HG02610 (cell line): ENCODE measurements around the gene MIA2.
"Not testable (repeated sequence)": the region's sequence is repeated elsewhere in the genome, so short reads cannot be mapped to it uniquely, and the experiment has no call there.

Experiments
- ATAC-seq: cut with Tn5 transposase; IDR thresholded peaks from one replicate; pipeline ENCODE4 v1.9.1; 2021; ENCODE audit warnings: mild to moderate bottlenecking, moderate library complexity; ENCODE audit not compliant: unreplicated experiment

The MIA2 gene, protein sequence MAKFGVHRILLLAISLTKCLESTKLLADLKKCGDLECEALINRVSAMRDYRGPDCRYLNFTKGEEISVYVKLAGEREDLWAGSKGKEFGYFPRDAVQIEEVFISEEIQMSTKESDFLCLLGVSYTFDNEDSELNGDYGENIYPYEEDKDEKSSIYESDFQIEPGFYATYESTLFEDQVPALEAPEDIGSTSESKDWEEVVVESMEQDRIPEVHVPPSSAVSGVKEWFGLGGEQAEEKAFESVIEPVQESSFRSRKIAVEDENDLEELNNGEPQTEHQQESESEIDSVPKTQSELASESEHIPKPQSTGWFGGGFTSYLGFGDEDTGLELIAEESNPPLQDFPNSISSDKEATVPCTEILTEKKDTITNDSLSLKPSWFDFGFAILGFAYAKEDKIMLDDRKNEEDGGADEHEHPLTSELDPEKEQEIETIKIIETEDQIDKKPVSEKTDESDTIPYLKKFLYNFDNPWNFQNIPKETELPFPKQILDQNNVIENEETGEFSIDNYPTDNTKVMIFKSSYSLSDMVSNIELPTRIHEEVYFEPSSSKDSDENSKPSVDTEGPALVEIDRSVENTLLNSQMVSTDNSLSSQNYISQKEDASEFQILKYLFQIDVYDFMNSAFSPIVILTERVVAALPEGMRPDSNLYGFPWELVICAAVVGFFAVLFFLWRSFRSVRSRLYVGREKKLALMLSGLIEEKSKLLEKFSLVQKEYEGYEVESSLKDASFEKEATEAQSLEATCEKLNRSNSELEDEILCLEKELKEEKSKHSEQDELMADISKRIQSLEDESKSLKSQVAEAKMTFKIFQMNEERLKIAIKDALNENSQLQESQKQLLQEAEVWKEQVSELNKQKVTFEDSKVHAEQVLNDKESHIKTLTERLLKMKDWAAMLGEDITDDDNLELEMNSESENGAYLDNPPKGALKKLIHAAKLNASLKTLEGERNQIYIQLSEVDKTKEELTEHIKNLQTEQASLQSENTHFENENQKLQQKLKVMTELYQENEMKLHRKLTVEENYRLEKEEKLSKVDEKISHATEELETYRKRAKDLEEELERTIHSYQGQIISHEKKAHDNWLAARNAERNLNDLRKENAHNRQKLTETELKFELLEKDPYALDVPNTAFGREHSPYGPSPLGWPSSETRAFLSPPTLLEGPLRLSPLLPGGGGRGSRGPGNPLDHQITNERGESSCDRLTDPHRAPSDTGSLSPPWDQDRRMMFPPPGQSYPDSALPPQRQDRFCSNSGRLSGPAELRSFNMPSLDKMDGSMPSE (N-terminal part only)

DNA sequence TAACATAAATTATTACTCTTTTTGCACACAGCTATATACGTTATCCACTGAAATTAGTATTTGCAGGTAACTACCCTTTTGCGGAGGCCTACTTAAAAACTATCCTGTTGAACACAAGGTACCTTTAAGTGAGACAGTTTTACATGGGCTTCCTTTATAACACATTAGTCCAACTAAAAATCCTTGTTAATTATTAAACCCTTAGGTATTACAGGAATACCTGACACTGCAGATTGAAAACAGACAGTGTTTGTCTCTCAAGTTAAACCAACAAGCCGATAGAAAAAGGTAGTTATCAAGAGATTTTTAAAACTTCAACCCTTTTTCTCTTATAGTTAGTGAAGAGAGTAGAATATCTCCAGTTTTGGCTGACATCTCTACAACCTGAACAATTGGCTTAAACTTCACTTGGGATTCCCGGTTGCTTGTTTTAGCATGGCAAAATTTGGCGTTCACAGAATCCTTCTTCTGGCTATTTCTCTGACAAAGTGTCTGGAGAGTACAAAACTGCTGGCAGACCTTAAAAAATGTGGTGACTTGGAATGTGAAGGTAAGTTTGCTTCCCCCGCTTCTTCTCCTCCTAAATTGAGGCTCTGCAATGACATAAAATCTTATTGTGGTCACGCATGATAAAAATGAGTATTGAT lies at the start of gene MIA2:
TSS of gene MIA2 (plus strand) at position 236 of the 647 bp plus-strand sequence. CDS start at position 436, 200 bp downstream.
- ATAC-seq = no peak

DNA sequence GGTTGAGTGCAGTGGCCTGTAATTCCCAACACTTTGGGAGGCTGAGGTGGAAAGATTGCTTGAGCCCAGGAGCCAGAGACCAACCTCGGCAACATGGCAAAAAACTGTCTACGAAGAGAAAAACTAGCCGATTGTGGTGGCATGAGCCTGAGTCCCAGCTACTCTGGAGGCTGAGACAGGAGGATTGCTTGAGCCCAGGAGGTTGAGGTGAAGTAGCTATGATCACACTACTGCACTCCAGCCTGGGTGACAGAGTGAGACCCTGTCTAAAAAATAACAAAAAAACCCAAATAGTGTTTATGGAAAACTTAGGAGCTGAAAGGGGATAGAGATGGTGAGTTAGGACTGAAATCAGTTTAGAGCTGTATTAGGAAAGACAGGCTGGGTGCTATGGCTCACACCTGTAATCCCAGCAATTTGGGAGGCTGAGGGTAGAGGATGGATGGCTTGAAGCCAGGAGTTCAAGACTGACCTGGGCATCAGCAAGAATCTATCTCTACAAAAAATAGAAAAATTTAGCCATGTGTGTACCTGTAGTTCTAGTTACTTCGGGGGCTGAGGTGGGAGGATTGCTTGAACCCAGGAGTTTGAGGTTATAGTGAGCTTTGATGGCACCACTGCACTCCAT lies 49.0 kb upstream of the MIA2 start:
- no peak for ATAC-seq

DNA sequence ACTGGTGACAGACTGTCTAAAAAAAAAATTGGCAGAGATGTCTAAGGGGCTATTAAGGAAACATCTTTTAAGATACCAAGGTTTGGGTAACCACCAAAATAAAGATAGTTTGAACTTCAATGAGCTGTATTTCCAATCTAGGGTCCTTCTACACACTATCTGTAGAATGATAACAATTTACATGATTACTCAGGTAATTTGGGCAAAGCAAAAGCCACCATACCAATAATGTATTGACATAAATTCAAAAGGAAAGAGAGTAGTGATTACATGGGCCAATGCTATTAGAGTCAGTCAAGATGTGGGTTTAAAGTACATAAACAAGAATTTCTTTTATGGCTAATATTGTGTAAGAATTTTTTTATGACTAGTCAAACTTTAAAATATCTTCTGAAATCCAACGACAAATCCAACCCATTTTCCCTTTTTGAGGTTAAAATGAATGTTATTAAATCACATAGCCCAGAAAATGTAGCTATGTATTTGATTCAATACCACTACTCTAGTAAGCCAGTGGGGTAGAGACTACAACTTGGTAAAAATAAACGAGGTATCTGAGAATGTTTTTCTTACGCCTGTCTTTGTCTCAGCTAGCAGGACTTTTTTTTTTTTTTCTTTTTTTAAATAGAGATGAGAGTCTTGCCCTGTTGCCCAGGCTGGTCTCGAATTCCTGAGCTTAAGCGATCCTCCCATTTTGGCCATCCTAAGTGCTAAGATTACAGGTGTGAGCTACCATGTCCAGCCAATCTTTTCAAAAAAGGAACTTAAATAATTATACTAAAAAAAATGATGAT lies 48.3 kb upstream of the MIA2 start:
- ATAC-seq = no peak

DNA sequence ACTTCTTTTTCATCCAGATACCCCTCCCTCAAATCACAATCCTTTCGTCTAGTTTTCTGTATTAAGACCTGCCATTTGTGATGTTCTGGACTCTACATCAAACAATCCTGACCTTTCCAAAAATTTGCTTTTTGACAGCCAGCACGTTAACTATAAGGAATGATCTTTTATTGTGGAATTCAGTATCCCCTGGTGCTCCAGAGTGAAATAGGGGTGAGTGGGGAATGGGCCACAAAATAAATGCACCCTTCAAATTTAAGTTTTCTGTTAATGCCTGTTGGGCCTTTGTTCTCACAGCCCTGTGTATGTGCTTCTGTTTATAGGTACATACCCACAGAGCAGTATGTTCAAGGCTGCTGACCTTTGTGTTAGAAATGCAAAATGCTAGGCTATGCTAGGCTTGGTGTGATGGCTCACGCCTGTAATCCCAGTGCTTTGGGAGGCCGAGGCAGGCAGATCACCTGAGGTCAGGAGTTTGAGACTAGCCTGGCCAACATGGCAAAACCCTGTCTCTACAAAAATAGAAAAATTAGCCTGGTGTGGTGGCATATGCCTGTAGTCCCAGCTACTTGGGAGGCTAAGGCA lies 46.7 kb upstream of the MIA2 start:
- ATAC-seq = no peak

DNA sequence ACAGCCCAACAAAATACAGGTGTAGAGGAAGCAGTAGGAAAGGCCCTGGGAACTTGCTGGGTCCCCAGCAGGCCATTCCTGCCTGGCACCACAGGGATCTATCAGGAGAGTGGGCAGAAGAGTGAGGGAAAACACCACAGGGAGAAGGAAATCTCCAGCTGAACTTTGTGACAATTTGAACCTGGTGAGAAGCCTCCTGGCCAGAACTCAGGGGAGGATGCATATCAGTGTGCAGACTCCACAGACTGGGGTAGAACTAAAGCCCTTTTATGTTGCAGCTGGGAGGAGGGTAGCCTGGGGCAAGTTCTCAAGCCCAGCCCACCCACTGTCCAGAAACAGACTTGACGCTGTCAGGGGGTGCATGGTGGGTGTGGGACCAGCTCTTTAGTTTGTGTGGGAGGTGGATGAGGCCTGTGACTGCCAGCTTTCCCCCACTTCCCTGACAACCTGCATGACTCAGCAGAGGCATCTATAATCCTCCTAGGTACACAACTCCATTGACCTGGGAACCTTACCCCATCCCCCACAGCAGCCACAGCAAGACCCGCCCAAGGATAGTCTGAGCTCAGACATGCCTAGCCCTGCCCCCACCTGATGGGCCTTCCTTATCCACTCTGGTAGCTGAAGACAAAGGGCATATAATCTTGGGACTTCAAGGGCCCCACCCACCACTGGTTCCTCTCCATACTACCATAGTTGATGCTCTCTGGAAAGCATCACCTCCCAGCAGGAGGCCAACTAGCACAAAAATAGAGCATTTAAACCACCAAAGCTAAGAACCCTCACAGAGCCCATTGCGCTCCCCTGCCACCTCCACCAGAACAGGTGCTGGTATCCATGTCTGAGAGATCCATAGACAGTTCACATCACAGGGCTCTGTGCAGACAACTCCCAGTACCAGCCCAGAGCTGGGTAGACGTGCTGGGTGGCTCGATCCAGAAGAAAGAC lies 29.8 kb upstream of the MIA2 start:
- ATAC-seq = no peak

DNA sequence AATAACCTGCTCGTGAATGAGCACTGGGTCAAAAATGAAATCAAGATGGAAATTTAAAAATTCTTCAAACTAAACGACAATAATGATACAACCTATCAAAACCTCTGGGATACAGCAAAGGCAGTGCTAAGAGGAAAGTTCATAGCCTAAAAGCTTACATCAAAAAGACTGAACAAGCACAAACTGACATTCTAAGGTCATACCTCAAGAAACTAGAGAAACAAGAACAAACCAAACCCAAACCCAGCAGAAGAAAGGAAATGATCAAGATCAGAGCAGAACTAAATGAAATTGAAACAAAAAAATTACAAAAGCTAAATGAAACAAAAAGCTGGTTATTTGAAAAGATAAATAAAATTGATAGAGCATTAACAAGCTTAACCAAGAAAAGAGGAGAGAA lies 26.3 kb upstream of the MIA2 start:
- ATAC-seq = not testable (repeated sequence)

DNA sequence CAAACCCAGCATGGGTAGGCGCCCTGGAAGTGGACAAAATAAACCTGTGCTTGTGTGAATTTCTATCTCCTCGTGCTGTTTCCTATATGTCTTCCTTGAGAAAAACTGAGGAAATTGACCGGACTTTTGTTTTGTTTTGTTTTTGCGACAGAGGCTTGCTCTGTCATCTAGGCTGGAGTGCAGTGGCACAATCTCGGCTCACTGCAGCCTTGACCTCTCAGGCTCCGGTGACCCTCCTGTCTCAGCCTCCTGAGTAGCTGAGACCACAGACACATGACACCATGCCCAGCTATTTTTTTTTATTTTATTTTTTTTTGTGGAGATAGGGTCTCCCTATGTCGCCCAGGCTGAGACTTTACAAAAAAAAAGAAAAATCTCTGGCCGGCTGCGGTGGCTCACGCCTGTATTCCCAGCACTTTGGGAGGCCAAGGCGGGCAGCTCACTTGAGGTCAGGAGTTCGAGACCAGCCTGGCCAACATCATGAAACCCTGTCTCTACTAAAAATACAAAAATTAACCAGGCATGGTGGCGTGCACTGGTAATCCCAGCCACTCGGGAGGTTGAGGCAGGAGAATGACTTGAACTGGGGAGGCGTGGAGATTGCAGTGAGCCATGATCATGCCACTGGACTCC lies 22.5 kb upstream of the MIA2 start:
- ATAC-seq = no peak

DNA sequence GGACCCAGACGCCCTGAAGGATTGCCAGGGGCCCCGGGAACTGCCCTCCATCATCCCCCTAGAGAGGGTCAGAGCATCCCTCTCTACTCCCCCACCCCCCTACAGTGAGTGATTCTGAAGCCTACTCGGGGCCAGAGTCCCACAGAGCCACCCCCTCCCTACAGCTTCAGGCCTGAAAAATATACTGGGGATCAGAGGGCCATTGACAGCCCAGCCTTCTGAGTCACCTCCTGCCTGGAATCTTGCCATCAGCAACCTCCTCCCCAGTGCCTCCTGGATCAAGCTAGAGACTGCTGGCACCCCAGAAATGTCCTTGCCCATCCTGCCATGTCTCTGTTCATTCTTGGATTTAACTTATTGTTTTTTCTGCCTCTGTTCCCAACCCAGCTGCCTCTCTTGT lies 21.7 kb upstream of the MIA2 start:
- no peak for ATAC-seq

DNA sequence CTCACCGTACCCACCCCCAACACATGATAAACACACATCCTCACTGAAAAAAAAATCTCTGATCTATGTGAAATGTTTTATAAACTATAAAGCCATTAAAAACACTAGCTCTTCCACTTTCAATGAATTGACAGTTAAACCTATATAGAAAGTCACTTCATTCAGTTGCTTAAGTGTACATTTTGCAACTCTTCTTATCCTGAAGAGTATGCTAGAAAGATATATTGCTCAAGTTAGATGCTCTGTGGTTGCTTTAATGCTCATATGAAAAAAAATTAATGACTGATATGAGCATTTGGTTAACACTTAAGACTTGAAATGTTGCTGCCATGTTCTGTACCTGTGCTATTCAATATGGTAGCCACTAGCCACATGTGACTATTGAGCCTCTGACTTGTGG lies 21.0 kb upstream of the MIA2 start:
- no peak for ATAC-seq

DNA sequence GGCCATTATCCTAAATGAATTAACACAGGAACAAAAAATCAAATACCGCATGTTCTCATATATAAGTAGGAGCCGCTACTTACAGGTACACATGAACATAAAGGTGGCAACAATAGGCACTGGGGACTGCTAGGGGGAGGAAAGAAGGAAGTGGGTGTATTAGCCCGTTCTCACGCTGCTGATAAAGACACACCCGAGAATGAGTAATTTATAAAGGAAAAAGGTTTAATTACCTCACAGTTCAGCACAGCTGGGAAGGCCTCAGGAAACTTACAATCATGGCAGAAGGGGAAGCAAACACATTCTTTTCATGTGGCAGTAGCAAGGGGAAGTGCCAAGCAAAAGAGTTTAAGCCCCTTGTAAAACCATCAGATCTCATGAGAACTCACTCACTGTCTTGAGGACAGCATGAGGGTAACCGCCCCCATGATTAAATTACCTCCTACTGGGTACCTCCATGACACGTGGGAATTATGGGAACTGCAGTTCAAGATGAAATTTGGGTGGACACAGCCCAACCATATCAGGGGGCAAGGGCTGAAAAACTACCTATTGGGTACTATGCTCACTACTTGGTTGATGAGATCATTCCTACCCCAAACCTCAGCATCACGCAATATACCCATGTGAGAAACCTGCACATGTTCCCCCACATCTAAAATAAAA lies 16.4 kb upstream of the MIA2 start:
- no peak for ATAC-seq

DNA sequence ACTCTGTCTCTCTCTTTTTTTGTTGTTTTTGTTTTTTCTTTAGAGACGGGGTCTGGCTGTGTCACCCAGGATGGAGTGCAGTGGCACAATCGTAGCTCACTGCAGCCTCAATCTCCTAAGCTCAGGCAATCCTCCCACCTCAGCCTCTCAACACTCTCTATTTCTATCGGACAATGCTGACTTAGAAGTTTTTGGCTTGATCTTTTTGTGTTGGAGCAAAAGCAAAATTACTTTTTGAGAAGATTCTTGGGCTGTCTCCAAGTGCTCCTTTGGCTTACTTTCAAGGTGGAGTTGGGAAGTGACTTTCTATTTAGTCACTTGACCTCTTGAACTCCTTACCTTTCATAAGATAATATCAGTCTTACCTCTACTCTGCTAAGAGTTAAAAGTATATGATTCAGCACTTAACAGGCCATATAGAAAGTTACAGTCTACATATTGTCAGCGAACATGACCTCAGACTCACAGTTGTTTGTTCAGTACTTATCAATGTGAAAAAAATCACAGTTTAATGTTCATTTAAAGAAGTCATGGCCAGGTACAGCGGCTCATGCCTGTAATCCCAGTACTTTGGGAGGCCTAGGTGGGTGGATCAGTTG lies 15.4 kb upstream of the MIA2 start:
- ATAC-seq = no peak

DNA sequence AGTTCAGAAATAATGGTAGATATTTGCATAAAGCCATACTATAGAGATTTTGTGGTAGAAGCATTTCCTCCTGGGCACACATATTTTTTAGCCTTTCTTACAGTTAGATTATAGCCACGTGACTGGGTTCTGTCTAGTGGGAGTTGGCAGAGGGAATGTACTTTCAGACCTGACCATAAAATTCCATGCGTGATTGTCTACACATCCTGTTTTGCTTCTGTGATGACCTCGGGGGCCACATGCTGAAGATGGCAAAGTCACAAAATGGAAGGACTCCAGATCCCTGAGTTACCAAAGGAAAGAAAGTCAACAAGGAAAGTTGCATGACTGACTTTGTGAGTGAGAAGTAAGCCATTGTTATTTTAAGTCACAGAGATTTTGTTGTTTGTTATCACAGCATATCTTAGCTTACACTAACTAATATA lies 14.6 kb upstream of the MIA2 start:
- no peak for ATAC-seq

DNA sequence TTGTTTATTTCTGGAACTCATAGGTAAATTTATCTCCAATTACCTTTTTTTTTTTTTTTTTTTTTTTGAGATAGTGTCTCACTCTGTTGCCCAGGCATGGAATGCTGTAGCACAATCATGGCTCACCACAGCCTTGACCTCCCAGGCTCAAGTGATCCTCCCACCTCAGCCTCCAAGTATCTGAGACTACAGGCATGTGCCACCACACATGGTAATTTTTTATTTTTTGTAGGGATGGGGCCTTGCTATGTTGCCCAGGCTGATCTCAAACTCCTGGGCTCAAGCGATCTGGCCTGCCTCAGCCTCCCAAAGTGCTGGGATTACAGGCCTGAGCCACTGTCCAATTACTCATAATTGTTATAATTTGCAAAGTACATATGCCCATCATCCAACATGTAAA lies 13.2 kb upstream of the MIA2 start:
- ATAC-seq = not testable (repeated sequence)

DNA sequence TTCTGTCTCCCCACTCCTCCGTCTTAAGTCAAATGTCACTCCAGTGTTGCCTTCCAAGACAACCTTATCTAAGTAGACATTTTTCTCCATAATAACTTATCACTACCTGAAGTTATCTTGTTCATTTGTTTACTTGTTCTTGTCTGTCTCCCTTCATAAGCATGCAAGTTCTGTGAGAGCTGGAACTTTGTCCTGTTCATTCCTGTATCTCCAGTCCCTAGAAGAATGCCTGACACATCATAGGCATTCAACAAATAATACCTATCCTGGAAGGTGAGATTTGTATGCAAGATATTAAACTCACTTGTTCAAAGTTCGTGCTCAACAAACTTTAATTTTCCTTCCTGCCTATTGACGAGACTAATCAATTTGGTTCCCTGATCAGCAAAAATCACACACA lies 5.7 kb upstream of the MIA2 start:
- no peak for ATAC-seq

DNA sequence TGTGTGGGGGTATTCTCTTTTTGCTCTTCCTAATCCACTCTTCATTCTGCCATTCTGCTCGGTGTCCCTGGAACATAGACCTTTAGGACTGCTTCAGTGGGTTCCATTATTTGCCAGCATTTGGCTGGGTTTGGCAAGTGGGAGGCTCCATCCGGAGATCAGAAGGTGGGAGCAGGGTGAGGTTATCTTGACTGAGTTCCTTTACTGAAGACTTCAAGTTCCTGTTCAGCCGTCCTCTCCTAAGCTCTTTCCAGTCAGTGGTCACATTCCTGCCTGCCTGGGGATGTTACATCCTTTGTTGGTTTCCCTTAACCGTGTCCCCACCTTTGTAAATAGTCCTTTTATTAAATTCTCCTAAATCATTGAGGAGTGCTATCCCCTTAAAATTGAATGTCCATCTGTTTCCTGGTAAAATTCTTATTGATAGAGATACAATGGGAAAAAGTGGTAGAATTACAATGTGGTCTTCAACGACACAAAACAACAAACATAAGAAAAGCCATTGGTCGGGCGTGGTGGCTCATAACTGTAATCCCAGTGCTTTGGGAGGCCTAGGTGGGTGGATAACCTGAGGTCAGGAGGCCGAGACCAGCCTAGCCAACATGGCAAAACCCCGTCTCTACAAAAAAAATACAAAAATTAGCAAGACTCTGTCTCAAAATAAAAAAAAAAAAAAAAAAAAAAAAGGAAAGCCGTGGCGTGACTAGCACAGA lies 5.0 kb upstream of the MIA2 start:
- ATAC-seq = no peak

DNA sequence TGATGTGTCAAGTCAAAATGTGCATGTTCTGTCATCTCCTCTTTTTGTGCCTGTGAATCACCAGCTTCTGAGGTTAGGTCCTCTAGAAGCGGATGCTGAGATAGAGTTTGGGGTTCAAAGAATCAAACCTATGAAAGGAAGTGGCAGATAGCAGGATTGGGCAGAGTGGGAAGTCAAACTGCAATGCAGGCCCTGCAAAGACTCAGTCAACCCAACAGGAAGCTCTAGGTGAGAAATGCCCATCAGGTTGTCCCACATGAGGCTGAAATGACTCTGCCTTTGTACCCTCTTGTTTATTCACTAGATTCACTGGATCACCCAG lies 4.5 kb upstream of the MIA2 start:
- peak; percentile 91 for ATAC-seq
